PFSK-1 (cell line): ENCODE data around the gene DUSP15.

ENCODE experiments used
- FOXP2 ChIP-seq: optimal IDR thresholded peaks from 2 replicates; pipeline ENCODE3; 2011; ENCODE audit warnings: borderline replicate concordance, control low read depth, inconsistent platforms; ENCODE audit not compliant: insufficient read depth; ENCODE audit errors: extremely low read length, extremely low read depth
- POLR2AphosphoS5 ChIP-seq: IDR thresholded peaks from 2 replicates; pipeline ENCODE4 v1.6.1; 2012; ENCODE audit warnings: low read depth, mild to moderate bottlenecking, control low read depth, low read length, moderate library complexity
- REST ChIP-seq, 2 experiments: IDR thresholded peaks; 2 replicates each; pipeline versions ENCODE4 v1.6.1 to v1.8.0; 2011 to 2012; ENCODE audit warnings: low read depth in 2 of 2, low read length in 2 of 2, control low read depth in 1 of 2, inconsistent platforms in 1 of 2, mild to moderate bottlenecking in 1 of 2, moderate library complexity in 1 of 2; ENCODE audit not compliant: insufficient read depth in 1 of 2
- SIN3A ChIP-seq: IDR thresholded peaks from 2 replicates; pipeline ENCODE4 v1.6.1; 2012; ENCODE audit warnings: mild to moderate bottlenecking, low read length, moderate library complexity, borderline replicate concordance; ENCODE audit not compliant: insufficient read depth
- TAF1 ChIP-seq: IDR thresholded peaks from 2 replicates; pipeline ENCODE4 v1.6.1; 2012; ENCODE audit warnings: low read length, control low read depth, borderline replicate concordance; ENCODE audit not compliant: insufficient read depth

DUSP15 gene

GRCh38 chr20:31830406-31830981 is 39.8 kb downstream of the DUSP15 start:
- TF ChIP-seq REST (IDR thresholded peaks at IDR 0.05; ENCODE audit: insufficient read depth in 1 of 2, low read depth in 2 of 2, low read length in 2 of 2), result no peak
- no peak for TF ChIP-seq TAF1
- TF ChIP-seq POLR2AphosphoS5, result no peak
- TF ChIP-seq FOXP2, result no peak
- TF ChIP-seq SIN3A, result no peak

GRCh38 chr20:31829731-31830130 is 40.6 kb downstream of the DUSP15 start:
- no peak for TF ChIP-seq POLR2AphosphoS5
- no peak for TF ChIP-seq TAF1
- TF ChIP-seq REST (IDR thresholded peaks at IDR 0.05; ENCODE audit: insufficient read depth in 1 of 2, low read depth in 2 of 2, low read length in 2 of 2), result no peak
- TF ChIP-seq FOXP2, result no peak
- no peak for TF ChIP-seq SIN3A

GRCh38 chr20:31827059-31827458 is 43.3 kb downstream of the DUSP15 start:
- no peak for TF ChIP-seq FOXP2
- no peak for TF ChIP-seq SIN3A
- TF ChIP-seq POLR2AphosphoS5, result no peak
- no peak for TF ChIP-seq REST (IDR thresholded peaks at IDR 0.05; ENCODE audit: insufficient read depth in 1 of 2, low read depth in 2 of 2, low read length in 2 of 2)
- TF ChIP-seq TAF1, result no peak

GRCh38 chr20:31826074-31826473 is 44.3 kb downstream of the DUSP15 start:
- no peak for TF ChIP-seq FOXP2
- no peak for TF ChIP-seq POLR2AphosphoS5
- TF ChIP-seq REST (IDR thresholded peaks at IDR 0.05; ENCODE audit: insufficient read depth in 1 of 2, low read depth in 2 of 2, low read length in 2 of 2), result no peak
- TF ChIP-seq TAF1, result no peak
- no peak for TF ChIP-seq SIN3A
